ENCODE data around the gene TMEM37.

Gene TMEM37

GRCh38 chr2:119453972-119454593 is 22.4 kb downstream of the TMEM37 start:
- no peak for DNase-seq (ENCODE audit: low read depth in 1 of 2, low spot score in 1 of 2)

GRCh38 chr2:119455066-119455718 is 23.5 kb downstream of the TMEM37 start:
- DNase-seq (ENCODE audit: low read depth in 1 of 2, low spot score in 1 of 2): no peak

GRCh38 chr2:119460076-119460475 is 28.4 kb downstream of the TMEM37 start:
- DNase-seq (ENCODE audit: low read depth in 1 of 2, low spot score in 1 of 2): no peak

GRCh38 chr2:119461811-119462210 is 30.2 kb downstream of the TMEM37 start:
- DNase-seq (ENCODE audit: low read depth in 1 of 2, low spot score in 1 of 2): no peak

GRCh38 chr2:119462574-119462973 is 30.9 kb downstream of the TMEM37 start:
- no peak for DNase-seq (ENCODE audit: low read depth in 1 of 2, low spot score in 1 of 2)

GRCh38 chr2:119463136-119463535 is 31.5 kb downstream of the TMEM37 start:
- DNase-seq (ENCODE audit: low read depth in 1 of 2, low spot score in 1 of 2): no peak

- DNase-seq (ENCODE audit: low read depth in 1 of 2, low spot score in 1 of 2): no peak
These were observed 32.3 kb downstream of the TMEM37 start for GRCh38 chr2:119463990-119464389.

GRCh38 chr2:119464981-119465380 is 33.3 kb downstream of the TMEM37 start:
- DNase-seq (ENCODE audit: low read depth in 1 of 2, low spot score in 1 of 2): no peak

- no peak for DNase-seq (ENCODE audit: low read depth in 1 of 2, low spot score in 1 of 2)
These were observed 34.0 kb downstream of the TMEM37 start for GRCh38 chr2:119465687-119466086.

GRCh38 chr2:119466373-119466772 is 34.7 kb downstream of the TMEM37 start:
- DNase-seq (ENCODE audit: low read depth in 1 of 2, low spot score in 1 of 2): no peak

GRCh38 chr2:119468154-119468955 is 36.7 kb downstream of the TMEM37 start:
- DNase-seq (ENCODE audit: low read depth in 1 of 2, low spot score in 1 of 2): no peak

GRCh38 chr2:119469131-119469530 is 37.5 kb downstream of the TMEM37 start:
- DNase-seq (ENCODE audit: low read depth in 1 of 2, low spot score in 1 of 2): no peak

GRCh38 chr2:119469661-119470297 is 38.1 kb downstream of the TMEM37 start:
- DNase-seq (ENCODE audit: low read depth in 1 of 2, low spot score in 1 of 2): no peak

GRCh38 chr2:119472749-119473148 is 41.1 kb downstream of the TMEM37 start:
- DNase-seq (ENCODE audit: low read depth in 1 of 2, low spot score in 1 of 2): no peak

- DNase-seq (ENCODE audit: low read depth in 1 of 2, low spot score in 1 of 2): no peak
These were observed 42.1 kb downstream of the TMEM37 start for GRCh38 chr2:119473621-119474370.

- DNase-seq (ENCODE audit: low read depth in 1 of 2, low spot score in 1 of 2): no peak
These were observed 42.9 kb downstream of the TMEM37 start for GRCh38 chr2:119474371-119475224.

GRCh38 chr2:119475225-119475856 is 43.7 kb downstream of the TMEM37 start:
- no peak for DNase-seq (ENCODE audit: low read depth in 1 of 2, low spot score in 1 of 2)

GRCh38 chr2:119475857-119476244 is 44.2 kb downstream of the TMEM37 start:
- DNase-seq (ENCODE audit: low read depth in 1 of 2, low spot score in 1 of 2): no peak

- no peak for DNase-seq (ENCODE audit: low read depth in 1 of 2, low spot score in 1 of 2)
These were observed 44.9 kb downstream of the TMEM37 start for GRCh38 chr2:119476301-119477112.

Data from activated CD4-positive, alpha-beta T cell treated with anti-CD3 and anti-CD28 coated beads, Interleukin-2, amount 50 U/mL, for 24 hours (primary cell).